ENCODE results near the gene SH3BGRL2. TPM values are rescaled to one million over a fixed set of nuclear protein-coding genes. Genes with fewer than 3 reads are reported as not detected.

The SH3BGRL2 gene
- total RNA-seq, 1 experiment from 2014 or later, result 11.8 TPM

DNA sequence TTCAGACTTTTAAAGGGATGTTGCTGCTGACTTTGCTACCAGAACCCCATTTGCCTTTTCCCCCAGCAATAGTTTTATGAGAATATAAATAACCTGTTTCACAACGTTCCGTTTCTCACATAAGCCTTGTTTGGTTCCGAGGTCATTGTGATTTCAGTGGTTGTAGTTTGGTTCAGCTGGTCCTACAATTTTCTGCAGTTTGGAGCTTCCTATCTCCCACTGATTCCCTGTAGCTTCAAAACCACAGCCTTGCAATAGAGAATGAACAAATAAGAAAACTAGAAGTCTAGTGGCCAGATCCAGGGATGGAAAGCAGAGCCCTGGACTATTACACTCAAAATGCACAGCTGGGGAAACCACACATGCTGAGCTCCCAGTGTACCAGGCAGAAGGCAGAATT lies 24.1 kb upstream of the SH3BGRL2 start:
- H3K9me3 ChIP-seq (ENCODE audit: control insufficient read depth, low read depth, low read length), result no peaks in the 10 kb centered on the region
- H2BK5ac ChIP-seq (ENCODE audit: insufficient read length, low read length), result no peak overlapping the region
- no peak overlapping the region for H3K18ac ChIP-seq (ENCODE audit: insufficient read length, low read depth, low read length)
- H3K14ac ChIP-seq (ENCODE audit: insufficient read depth, low read length), result no peak overlapping the region
- TF ChIP-seq, protein P1, sequence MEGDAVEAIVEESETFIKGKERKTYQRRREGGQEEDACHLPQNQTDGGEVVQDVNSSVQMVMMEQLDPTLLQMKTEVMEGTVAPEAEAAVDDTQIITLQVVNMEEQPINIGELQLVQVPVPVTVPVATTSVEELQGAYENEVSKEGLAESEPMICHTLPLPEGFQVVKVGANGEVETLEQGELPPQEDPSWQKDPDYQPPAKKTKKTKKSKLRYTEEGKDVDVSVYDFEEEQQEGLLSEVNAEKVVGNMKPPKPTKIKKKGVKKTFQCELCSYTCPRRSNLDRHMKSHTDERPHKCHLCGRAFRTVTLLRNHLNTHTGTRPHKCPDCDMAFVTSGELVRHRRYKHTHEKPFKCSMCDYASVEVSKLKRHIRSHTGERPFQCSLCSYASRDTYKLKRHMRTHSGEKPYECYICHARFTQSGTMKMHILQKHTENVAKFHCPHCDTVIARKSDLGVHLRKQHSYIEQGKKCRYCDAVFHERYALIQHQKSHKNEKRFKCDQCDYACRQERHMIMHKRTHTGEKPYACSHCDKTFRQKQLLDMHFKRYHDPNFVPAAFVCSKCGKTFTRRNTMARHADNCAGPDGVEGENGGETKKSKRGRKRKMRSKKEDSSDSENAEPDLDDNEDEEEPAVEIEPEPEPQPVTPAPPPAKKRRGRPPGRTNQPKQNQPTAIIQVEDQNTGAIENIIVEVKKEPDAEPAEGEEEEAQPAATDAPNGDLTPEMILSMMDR (conservative IDR thresholded peaks at IDR 0.05), result no peak
- no peaks in the 10 kb centered on the region for H3K27me3 ChIP-seq (ENCODE audit: insufficient read depth, low read length)
- no peak overlapping the region for H3K9ac ChIP-seq (ENCODE audit: extremely low read depth, insufficient read length, low read length)
- WGBS (ENCODE audit: extremely low coverage, insufficient read length, low lambda C conversion rate), result no CpG with 5 or more reads among the region's 3 CpGs
- no peak overlapping the region for H2AK5ac ChIP-seq (ENCODE audit: insufficient read length, low read length)
- no peak overlapping the region for H3K56ac ChIP-seq (ENCODE audit: insufficient read length, low read depth, low read length)
- H3K4ac ChIP-seq (ENCODE audit: low read depth, low read length), result no peak overlapping the region
- H3K4me1 ChIP-seq (ENCODE audit: insufficient read depth, low read length), result no peaks in the 10 kb centered on the region
- no peaks in the 10 kb centered on the region for H3K23me2 ChIP-seq (ENCODE audit: insufficient read length, low read depth, low read length, poor library complexity, severe bottlenecking)
- no peak overlapping the region for H3K27ac ChIP-seq (ENCODE audit: insufficient read length, low read depth, low read length)
- no peak overlapping the region for H3K23ac ChIP-seq (ENCODE audit: insufficient read length, low read depth, low read length)
- H4K8ac ChIP-seq (replicated peaks; ENCODE audit: insufficient read length, low read depth, low read length), result no peak overlapping the region
- no peak overlapping the region for H2AFZ ChIP-seq (ENCODE audit: low read length)
- no peak overlapping the region for H4K5ac ChIP-seq (ENCODE audit: insufficient read length, low read depth, low read length)
- H4K91ac ChIP-seq (ENCODE audit: insufficient read length, low read depth, low read length), result no peak overlapping the region
- Mint-ChIP-seq H3K27ac (no peak overlapping the region), H3K27me3 (ENCODE audit: low read depth) (no peaks in the 10 kb centered on the region), H3K9me3 (no peaks in the 10 kb centered on the region), H3K4me3 (no peak overlapping the region), H3K4me1 (no peaks in the 10 kb centered on the region), H3K36me3 (ENCODE audit: insufficient read depth in 1 of 3, low read depth in 3 of 3) (no peaks in the 10 kb centered on the region)
- no peak overlapping the region for H3K4me2 ChIP-seq (ENCODE audit: insufficient read depth, insufficient read length, low read length)
- no peak overlapping the region for H3T11ph ChIP-seq (ENCODE audit: low read length)
- no peak overlapping the region for H2BK20ac ChIP-seq (ENCODE audit: low read depth, low read length, poor library complexity, severe bottlenecking)
- DNase-seq, result no peak
- no peaks in the 10 kb centered on the region for H4K20me1 ChIP-seq (ENCODE audit: control insufficient read depth, insufficient read depth, insufficient read length)
- no peak overlapping the region for H2BK12ac ChIP-seq (ENCODE audit: insufficient read length, low read depth, low read length)
- no peak overlapping the region for H2BK120ac ChIP-seq (ENCODE audit: low read depth, low read length, poor library complexity, severe bottlenecking)
- H3K79me2 ChIP-seq (ENCODE audit: insufficient read depth, low read length), result no peaks in the 10 kb centered on the region
- H3K79me1 ChIP-seq (ENCODE audit: insufficient read depth, low read depth, low read length, poor library complexity, severe bottlenecking), result no peaks in the 10 kb centered on the region
- no peak overlapping the region for H2BK15ac ChIP-seq (ENCODE audit: low read depth, low read length)

Measured in H9 (cell line).